Parathyroid adenoma (tissue), 2 donors: ENCODE data around the gene TBC1D8.

ENCODE experiments used
- H2AFZ ChIP-seq: fragments of 300-600 bp; sonication (generic); one replicate; pipeline ENCODE4 v1.7.0; 2017; ENCODE audit warnings: antibody characterized with exemption, mild to moderate bottlenecking
- H3K27ac ChIP-seq: fragments of 300-600 bp; sonication (generic); one replicate; pipeline ENCODE4 v1.7.0; 2017
- H3K27me3 ChIP-seq: fragments of 300-600 bp; sonication (generic); one replicate; pipeline ENCODE4 v1.7.0; 2017; ENCODE audit warnings: low read length; ENCODE audit not compliant: control insufficient read depth, insufficient read depth
- H3K36me3 ChIP-seq: fragments of 300-600 bp; sonication (generic); one replicate; pipeline ENCODE4 v1.7.0; 2017; ENCODE audit warnings: low read length; ENCODE audit not compliant: control insufficient read depth, insufficient read depth
- H3K4me1 ChIP-seq: fragments of 300-600 bp; sonication (generic); one replicate; pipeline ENCODE4 v1.7.0; 2017; ENCODE audit warnings: control low read depth
- H3K4me2 ChIP-seq: fragments of 300-600 bp; sonication (generic); one replicate; pipeline ENCODE4 v1.7.0; 2017; ENCODE audit warnings: low read length
- H3K4me3 ChIP-seq: fragments of 300-600 bp; sonication (generic); one replicate; pipeline ENCODE4 v1.7.0; 2017; ENCODE audit warnings: low read depth, low read length
- H3K79me2 ChIP-seq: fragments of 300-600 bp; sonication (generic); one replicate; pipeline ENCODE4 v1.7.0; 2017; ENCODE audit warnings: control low read depth
- H3K9ac ChIP-seq: fragments of 300-600 bp; sonication (generic); one replicate; pipeline ENCODE4 v1.7.0; 2017; ENCODE audit warnings: mild to moderate bottlenecking
- H3K9me3 ChIP-seq: fragments of 300-600 bp; sonication (generic); one replicate; pipeline ENCODE4 v1.7.0; 2017; ENCODE audit warnings: low read length; ENCODE audit not compliant: control insufficient read depth
- TF ChIP-seq, protein P1 (sequence below): fragments of 300-600 bp; sonication (generic); IDR thresholded peaks from one replicate; pipeline ENCODE4 v1.7.0; 2017; ENCODE audit warnings: antibody characterized with exemption, mild to moderate bottlenecking
- donor health status: primary hyperparathyroidism.

TBC1D8 gene

DNA sequence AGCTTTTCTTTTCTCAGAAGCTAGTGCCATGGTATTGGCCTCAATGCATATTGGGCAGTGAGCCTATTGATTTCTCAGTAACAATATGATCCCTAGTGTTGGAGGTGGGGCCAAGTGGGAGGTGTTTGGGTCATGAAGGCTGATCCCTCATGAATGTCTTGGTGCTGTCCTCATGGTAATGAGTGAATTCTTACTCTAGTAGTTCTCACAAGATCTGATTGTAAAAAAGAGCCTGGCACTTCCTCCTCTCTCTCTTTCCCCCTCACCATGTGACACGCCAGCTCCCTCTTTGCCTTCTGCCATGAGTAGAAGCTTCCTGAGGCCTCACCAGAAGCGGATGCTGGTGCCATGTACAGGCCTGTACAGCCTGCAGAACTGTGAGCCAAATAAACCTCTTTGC, 12.8 kb upstream of the TBC1D8 start:
- Histone ChIP-seq H2AFZ (no peak overlapping the region), H3K9ac (no peak overlapping the region), H3K4me1 (peaks cover 2% of the 10 kb centered on the region), H3K27me3 (no peaks in the 10 kb centered on the region), H3K36me3 (no peaks in the 10 kb centered on the region), H3K4me2 (no peak overlapping the region), H3K79me2 (no peaks in the 10 kb centered on the region), H3K9me3 (no peaks in the 10 kb centered on the region), H3K4me3 (no peak overlapping the region), H3K27ac (no peak overlapping the region)
- TF ChIP-seq, protein P1, sequence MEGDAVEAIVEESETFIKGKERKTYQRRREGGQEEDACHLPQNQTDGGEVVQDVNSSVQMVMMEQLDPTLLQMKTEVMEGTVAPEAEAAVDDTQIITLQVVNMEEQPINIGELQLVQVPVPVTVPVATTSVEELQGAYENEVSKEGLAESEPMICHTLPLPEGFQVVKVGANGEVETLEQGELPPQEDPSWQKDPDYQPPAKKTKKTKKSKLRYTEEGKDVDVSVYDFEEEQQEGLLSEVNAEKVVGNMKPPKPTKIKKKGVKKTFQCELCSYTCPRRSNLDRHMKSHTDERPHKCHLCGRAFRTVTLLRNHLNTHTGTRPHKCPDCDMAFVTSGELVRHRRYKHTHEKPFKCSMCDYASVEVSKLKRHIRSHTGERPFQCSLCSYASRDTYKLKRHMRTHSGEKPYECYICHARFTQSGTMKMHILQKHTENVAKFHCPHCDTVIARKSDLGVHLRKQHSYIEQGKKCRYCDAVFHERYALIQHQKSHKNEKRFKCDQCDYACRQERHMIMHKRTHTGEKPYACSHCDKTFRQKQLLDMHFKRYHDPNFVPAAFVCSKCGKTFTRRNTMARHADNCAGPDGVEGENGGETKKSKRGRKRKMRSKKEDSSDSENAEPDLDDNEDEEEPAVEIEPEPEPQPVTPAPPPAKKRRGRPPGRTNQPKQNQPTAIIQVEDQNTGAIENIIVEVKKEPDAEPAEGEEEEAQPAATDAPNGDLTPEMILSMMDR = no peak

DNA sequence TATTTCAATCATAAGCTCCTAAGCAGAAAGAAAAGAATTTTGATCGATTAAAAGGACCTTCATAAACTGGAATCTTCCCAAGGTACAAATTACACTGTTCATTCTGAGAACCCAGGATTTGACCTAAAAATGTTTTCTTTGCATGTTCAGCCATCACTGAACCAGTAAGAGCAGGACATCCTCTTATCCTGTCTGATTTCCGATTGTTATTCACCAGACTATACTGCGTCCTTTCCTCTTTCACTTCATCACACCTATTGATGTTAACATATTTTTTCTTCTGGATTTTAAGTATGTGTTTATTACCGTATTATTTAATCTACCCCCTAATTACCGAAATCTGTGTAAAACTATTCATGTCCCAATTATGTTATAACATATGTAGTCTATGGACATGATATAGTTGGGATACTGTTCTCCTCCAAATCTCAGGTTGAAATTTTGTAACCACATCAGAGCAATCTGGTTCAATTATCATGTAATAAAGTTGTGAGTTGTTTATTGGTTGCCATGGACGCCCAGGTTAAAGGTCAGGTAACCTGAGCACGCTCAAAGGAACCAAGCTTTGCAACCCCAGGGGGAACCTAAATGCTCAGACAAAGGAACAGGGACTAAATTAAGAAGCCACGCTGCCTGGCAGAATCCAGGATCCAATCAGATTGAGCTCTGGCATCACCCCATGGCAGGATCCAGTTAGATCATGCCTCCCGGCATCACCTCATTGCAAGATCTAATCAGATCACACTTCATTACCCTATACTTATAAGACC, 11.6 kb upstream of the TBC1D8 start:
- Histone ChIP-seq H3K4me2 (no peak overlapping the region), H3K9ac (no peak overlapping the region), H3K4me3 (no peak overlapping the region), H3K36me3 (no peaks in the 10 kb centered on the region), H2AFZ (no peak overlapping the region), H3K4me1 (peaks cover 2% of the 10 kb centered on the region), H3K27me3 (no peaks in the 10 kb centered on the region), H3K79me2 (no peaks in the 10 kb centered on the region), H3K9me3 (no peaks in the 10 kb centered on the region), H3K27ac (no peak overlapping the region)
- TF ChIP-seq, protein P1 = no peak

DNA sequence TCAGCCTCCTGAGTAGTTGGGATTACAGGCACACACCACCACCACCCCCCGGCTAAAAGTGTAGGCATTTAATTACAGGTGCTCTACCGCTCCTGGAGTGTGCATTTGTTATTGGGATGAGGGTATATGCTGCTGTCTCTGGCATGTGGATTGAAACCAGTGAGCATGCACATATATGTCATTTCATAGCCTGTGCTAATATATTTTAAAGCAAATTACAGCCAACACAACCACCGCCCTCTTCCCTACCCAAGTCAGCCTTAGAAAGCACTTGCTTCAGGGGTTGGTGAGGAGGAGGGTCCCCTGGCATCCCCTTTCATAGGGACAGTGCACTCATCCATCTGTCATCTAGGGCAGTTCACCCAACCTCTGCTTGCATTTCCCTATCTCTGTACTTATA, 10.5 kb upstream of the TBC1D8 start:
- Histone ChIP-seq H3K79me2 (no peaks in the 10 kb centered on the region), H3K4me1 (peaks cover 2% of the 10 kb centered on the region), H3K27ac (no peak overlapping the region), H3K9me3 (no peaks in the 10 kb centered on the region), H3K9ac (no peak overlapping the region), H3K4me3 (no peak overlapping the region), H2AFZ (no peak overlapping the region), H3K4me2 (no peak overlapping the region), H3K27me3 (no peaks in the 10 kb centered on the region), H3K36me3 (no peaks in the 10 kb centered on the region)
- TF ChIP-seq, protein P1 = no peak

DNA sequence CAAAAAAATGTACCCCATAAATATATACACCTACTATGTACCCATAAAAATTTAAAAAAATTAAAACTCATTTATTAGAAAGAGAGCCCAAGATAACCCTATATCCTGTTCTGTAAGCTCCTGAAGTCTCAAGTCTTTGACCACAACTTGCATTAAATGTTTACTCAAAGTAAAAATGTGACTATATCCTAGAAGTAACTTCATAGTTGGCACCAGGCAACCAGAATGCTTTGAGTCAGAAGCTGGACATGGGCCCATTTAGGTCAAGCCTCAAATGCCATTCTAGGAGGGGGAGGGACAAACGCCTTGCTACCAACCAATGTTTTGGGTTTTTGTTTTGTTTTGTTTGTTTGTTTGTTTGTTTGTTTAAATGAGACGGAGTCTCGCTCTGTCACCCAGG, 9.3 kb upstream of the TBC1D8 start:
- no peak overlapping the region for H3K4me3 ChIP-seq
- no peaks in the 10 kb centered on the region for H3K9me3 ChIP-seq
- TF ChIP-seq, protein P1 = no peak
- peaks cover 2% of the 10 kb centered on the region for H3K4me1 ChIP-seq
- H2AFZ ChIP-seq = no peak overlapping the region
- no peak overlapping the region for H3K4me2 ChIP-seq
- H3K79me2 ChIP-seq = no peaks in the 10 kb centered on the region
- no peak overlapping the region for H3K9ac ChIP-seq
- H3K27me3 ChIP-seq = no peaks in the 10 kb centered on the region
- H3K36me3 ChIP-seq = no peaks in the 10 kb centered on the region
- H3K27ac ChIP-seq = no peak overlapping the region

DNA sequence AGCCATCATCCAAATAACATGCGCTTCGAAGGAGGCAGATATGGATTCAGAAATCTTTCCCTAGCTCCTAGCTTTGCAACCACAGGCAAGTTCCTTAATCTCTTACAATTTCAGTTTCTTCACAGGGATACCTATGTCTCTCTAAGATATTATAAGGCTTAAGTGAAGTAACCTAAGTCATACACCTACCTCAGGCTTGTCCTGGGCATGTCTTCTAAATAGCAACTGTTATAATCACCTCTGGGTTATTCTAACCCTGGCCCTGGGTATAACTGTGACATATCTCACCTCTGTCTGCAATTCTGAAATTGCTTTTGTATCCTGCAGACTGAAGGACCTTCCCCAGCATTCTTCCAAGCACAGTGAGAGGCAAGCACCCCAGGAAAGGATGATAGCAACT, 8.3 kb upstream of the TBC1D8 start:
- Histone ChIP-seq H3K27me3 (no peaks in the 10 kb centered on the region), H3K4me2 (no peak overlapping the region), H3K36me3 (no peaks in the 10 kb centered on the region), H3K4me1 (peaks cover 6% of the 10 kb centered on the region), H3K9me3 (no peaks in the 10 kb centered on the region), H3K4me3 (no peak overlapping the region), H3K27ac (no peak overlapping the region), H2AFZ (no peak overlapping the region), H3K9ac (no peak overlapping the region), H3K79me2 (no peaks in the 10 kb centered on the region)
- TF ChIP-seq, protein P1 = no peak
